ENCODE data around the gene ACOT9.

DNA sequence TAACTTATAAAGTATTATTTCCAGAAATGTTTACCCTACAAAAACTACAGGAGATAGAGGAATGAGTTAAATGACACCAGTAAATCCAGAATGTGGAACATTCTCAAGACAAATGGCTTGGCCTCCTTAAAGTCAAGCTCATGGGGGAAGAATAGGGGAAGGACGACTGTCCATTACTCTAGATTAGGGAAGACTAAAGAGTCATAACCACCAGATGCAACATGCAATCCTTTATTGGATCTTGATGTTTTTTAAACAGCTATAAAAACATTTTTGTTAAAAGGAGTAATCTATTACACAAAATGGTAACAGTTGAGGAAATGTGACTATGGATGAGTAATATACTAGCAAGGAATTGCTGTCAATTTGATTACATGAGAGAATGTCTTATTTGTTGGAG lies 11.1 kb downstream of the ACOT9 start:
- TF ChIP-seq POLR2A (IDR thresholded peaks at IDR 0.05; ENCODE audit: low read depth, low read length) (no peak), POLR2AphosphoS5 (IDR thresholded peaks at IDR 0.05; ENCODE audit: low read depth, low read length) (no peak)

All from GM12892 (cell line).